ENCODE data around the gene CDC73.

DNA sequence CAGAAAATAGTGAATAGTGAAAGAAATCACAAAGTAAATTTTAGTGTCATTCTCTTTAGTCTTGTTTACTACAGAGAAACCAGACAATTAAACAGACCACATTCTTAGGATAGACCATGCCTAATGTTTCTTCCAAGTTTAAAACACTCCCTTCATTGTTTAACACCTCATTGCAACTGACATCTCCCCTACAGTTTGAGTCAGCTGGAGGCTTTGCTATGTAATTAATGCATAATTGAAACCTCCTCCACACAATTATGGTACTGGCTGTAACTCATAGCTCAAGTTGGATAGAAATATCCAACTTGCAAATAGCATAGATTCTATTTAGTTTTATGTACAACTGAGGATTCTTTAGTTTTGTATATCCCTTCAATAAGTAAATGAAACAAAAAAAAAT, 99.8 kb downstream of the CDC73 start:
- TF ChIP-seq POLR2AphosphoS5 (IDR thresholded peaks at IDR 0.05), result no peak
- TF ChIP-seq POLR2A (IDR thresholded peaks at IDR 0.05), result no peak
- TF ChIP-seq, protein P1, sequence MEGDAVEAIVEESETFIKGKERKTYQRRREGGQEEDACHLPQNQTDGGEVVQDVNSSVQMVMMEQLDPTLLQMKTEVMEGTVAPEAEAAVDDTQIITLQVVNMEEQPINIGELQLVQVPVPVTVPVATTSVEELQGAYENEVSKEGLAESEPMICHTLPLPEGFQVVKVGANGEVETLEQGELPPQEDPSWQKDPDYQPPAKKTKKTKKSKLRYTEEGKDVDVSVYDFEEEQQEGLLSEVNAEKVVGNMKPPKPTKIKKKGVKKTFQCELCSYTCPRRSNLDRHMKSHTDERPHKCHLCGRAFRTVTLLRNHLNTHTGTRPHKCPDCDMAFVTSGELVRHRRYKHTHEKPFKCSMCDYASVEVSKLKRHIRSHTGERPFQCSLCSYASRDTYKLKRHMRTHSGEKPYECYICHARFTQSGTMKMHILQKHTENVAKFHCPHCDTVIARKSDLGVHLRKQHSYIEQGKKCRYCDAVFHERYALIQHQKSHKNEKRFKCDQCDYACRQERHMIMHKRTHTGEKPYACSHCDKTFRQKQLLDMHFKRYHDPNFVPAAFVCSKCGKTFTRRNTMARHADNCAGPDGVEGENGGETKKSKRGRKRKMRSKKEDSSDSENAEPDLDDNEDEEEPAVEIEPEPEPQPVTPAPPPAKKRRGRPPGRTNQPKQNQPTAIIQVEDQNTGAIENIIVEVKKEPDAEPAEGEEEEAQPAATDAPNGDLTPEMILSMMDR (IDR thresholded peaks at IDR 0.05), result no peak
